ENCODE data around the gene TLX2.

TLX2 gene

DNA sequence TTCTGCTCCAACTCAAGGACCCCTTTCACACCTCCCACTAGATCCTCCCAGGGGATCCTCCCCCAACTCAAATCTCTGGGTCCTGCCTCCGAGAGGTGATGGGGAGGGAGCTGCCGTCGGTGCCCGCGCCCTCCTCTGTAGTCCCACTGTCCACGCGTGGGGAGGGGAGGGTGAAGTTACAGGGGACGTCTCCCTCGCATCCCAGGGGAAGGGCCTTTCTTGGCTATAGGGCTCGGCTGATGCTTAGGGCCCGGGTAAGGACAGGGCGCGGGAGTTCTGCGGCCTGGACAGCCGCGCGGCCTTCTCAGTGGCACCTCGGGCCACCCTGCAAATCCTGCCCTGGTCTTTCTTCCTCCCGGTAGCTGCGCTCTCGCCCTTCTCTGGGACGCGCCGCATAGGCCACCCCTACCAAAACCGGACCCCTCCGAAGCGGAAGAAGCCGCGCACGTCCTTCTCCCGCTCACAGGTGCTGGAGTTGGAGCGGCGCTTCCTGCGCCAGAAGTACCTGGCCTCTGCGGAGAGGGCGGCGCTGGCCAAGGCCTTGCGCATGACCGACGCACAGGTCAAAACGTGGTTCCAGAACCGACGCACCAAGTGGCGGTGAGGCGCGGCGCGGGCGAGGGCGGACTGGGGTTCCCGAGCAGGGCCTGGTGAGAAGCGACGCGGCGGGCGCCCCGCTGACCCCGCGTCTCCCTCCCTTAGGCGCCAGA is 1.2 kb downstream of the TLX2 start:
- Mint-ChIP-seq H3K36me3 (ENCODE audit: low read depth) (no peaks in the 10 kb centered on the region), H3K27ac (peak overlapping the region; percentile 14), H3K9me3 (no peaks in the 10 kb centered on the region), H3K4me1 (ENCODE audit: low read depth) (peaks cover 29% of the 10 kb centered on the region), H3K4me3 (peak overlapping the region; percentile 55), H3K27me3 (peaks cover 87% of the 10 kb centered on the region)
- DNase-seq: no peak

DNA sequence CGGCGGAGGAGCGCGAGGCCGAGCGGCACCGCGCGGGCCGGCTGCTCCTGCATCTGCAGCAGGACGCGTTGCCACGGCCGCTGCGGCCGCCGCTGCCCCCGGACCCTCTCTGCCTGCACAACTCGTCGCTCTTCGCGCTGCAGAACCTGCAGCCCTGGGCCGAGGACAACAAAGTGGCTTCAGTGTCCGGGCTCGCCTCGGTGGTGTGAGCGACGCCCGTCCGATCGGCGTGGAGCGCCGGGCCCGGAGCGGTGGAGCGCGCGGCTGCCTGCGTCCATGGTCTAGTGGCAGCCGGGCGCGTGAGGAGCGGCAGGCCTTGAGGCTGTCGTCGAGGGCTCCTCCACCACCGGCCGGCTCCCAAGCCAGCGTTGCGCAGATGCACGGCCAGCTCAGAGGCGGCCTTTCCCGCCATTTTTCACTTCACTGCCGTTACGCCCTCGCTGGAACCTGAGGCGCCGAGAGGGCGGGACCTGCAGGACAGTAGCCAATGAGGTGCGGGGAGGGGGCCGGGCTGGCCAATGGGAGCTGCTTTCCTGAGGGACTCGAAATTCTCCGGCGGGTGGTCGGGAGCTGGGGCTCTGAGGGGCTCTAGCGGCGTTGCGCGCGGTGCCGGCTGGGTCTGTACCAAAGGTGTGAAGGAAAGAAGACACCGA is 1.9 kb downstream of the TLX2 start:
- H3K9me3 Mint-ChIP-seq: no peaks in the 10 kb centered on the region
- H3K27me3 Mint-ChIP-seq: peaks cover 87% of the 10 kb centered on the region
- H3K4me1 Mint-ChIP-seq (ENCODE audit: low read depth): peaks cover 26% of the 10 kb centered on the region
- peak overlapping the region; percentile 48 for H3K4me3 Mint-ChIP-seq
- no peaks in the 10 kb centered on the region for H3K36me3 Mint-ChIP-seq (ENCODE audit: low read depth)
- DNase-seq: peak; percentile 87
- no peak overlapping the region for H3K27ac Mint-ChIP-seq

DNA sequence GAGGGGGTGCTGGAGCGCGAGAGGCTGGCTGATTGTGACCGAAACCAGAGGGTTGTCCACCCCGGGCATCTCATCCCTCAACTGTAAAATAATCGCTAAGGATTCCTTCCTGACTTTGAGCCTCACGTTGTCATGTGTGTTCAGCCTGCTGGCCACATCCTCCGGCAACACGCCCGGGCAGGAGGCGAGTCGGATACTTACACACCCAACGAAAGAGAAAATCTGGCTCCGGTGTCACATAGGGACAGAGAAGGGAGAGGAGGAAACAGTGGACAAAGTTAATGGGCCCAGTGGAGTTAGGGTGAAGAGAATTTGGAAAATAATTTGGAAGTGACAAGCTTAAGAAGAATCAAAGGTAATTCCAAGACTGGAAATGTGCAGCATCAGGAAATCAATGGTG is 2.4 kb downstream of the TLX2 start:
- Mint-ChIP-seq H3K4me3 (peak overlapping the region; percentile 48), H3K27ac (no peak overlapping the region), H3K9me3 (no peaks in the 10 kb centered on the region), H3K4me1 (ENCODE audit: low read depth) (peaks cover 25% of the 10 kb centered on the region), H3K36me3 (ENCODE audit: low read depth) (no peaks in the 10 kb centered on the region), H3K27me3 (peaks cover 81% of the 10 kb centered on the region)
- no peak for DNase-seq

DNA sequence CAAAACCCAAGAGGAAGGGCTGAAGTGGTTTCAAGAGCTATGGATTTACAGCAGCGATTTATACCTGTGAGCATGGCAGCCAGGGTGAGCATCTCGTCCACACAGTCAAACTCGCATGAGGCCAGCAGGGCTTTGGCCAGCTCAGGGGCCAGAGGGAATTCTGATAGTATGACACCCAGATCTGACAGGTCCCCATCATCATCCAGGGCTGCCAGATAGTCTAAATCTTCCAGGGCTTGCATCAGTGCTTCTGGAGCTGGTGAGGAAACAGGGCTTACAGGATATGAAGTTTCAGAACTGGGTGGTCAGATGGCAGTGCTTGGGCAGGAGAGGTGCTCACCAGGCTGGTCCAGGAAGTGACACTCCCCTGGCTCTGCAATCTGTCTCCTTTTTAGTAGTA is 8.3 kb downstream of the TLX2 start:
- Mint-ChIP-seq H3K36me3 (ENCODE audit: low read depth) (peaks cover 26% of the 10 kb centered on the region), H3K27me3 (peaks cover 33% of the 10 kb centered on the region), H3K4me3 (no peak overlapping the region), H3K9me3 (no peaks in the 10 kb centered on the region), H3K27ac (no peak overlapping the region), H3K4me1 (ENCODE audit: low read depth) (peaks cover 14% of the 10 kb centered on the region)
- DNase-seq: no peak

DNA sequence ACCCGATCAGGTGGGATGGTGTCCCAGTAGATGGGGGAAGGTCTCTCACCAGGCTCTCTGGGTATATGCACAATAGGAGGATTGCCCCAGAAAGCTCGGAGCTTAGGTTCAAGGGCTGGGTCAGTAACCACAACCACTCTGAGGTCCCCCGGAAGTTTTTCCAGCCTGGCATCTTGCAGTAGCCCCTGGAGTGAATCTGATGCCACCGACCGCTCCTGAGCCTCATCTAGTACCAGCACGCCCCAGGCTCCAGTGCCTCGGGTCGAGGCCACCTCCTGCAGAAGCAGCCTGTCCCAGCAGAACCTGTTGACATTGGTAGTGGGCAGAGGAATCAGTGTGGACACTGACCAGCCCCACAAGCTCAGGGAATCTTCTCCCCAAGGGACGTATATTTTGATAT is 9.8 kb downstream of the TLX2 start:
- Mint-ChIP-seq H3K4me3 (no peak overlapping the region), H3K27ac (no peak overlapping the region), H3K27me3 (peaks cover 18% of the 10 kb centered on the region), H3K9me3 (no peaks in the 10 kb centered on the region), H3K4me1 (ENCODE audit: low read depth) (peaks cover 23% of the 10 kb centered on the region), H3K36me3 (ENCODE audit: low read depth) (peaks cover 41% of the 10 kb centered on the region)
- no peak for DNase-seq

DNA sequence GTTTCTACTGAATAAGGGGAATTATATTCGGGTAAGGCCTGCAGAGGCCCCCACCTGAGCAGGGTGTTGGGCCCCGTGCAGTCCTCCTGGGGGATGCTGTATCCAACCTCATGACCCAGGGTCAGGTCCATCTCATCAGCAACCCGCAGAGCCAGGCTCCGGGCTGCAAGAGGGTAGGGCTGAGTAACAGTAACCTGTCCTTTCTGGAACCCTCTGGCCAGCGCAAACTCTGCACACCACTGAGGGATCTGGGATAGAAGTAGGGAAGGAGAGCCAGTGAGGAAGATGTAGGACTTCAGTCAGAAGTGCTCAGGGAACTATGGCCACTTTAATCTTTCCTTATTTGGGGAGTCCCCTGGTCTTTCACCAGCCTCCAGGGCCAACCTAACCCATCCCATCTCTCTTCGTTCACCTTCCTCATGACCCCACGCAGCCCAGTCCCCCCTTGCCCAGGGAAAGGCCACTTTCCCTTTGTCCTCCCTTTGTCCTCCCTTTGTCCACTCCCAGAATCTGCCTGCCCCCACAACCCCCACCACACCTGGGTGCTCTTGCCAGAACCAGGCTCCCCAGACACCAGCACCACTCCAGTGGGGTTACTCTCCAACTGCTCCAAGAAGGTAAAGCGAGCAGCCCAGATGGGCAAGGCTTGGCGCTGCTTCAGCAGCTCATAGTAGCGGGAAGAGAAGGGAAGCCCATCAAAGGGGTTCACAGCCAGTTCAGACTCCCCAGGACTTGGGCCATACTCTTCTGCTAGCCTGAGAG is 10.9 kb downstream of the TLX2 start:
- H3K4me1 Mint-ChIP-seq (ENCODE audit: low read depth): peaks cover 23% of the 10 kb centered on the region
- H3K27me3 Mint-ChIP-seq: peaks cover 7% of the 10 kb centered on the region
- no peaks in the 10 kb centered on the region for H3K9me3 Mint-ChIP-seq
- no peak overlapping the region for H3K4me3 Mint-ChIP-seq
- peak overlapping the region; percentile 38 for H3K27ac Mint-ChIP-seq
- peaks cover 46% of the 10 kb centered on the region for H3K36me3 Mint-ChIP-seq (ENCODE audit: low read depth)
- no peak for DNase-seq

DNA sequence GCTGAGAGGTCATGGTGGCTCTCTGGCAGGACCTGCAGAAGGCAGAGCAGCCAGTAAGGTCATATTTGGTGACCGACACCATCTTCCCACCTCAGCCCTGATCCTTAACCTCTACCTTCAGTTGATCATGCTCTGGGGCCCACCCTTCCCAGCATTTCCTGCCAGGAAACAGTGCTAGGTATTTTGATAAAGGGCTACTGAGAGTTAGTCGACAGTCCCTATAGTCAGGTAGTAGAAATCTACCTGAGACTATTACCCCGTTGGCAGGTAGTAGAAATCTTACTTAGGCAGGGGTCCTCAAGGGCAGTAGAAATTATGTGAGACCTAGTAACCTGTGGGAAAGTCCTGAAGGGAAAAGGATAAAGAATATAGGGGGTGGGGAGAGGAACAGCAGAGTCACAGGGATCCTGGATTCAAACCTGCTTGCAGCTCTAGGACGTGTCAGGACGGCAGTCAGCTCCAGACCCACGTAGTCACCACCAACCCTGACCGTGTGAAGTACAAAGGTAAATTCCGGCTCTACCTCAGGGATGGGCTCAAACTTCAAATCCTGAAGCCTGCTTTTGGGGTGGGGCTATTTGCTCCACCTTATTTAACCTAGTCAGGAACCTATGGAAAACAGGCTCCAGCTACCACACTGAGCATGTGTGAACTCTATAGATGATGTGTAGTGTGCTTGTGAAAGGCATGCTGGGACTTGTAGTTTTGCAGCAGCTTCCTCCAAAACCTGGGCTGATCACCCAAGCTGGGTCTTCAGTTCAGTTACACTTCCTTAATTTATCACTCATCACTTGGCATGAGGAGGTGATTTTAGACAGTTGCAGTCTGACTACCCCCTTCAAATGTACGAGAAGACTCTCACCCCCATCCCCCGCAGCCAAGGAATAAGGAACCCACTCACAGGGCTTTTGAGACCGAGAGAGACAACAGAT is 11.7 kb downstream of the TLX2 start, which contains the start of gene DQX1:
TSS of gene DQX1 (minus strand) at position 515 of the 932 bp plus-strand sequence. CDS start at position 13, 502 bp downstream.
- peak within 1 kb of the TSS; percentile 47 for H3K4me3 Mint-ChIP-seq
- H3K27ac Mint-ChIP-seq: peak within 1 kb of the TSS; percentile 38
- DNase-seq: no peak
- peaks cover 27% of the 10 kb centered on the region for H3K4me1 Mint-ChIP-seq (ENCODE audit: low read depth)
- H3K36me3 Mint-ChIP-seq (ENCODE audit: low read depth): peaks cover 53% of the 10 kb centered on the region
- H3K9me3 Mint-ChIP-seq: no peaks in the 10 kb centered on the region
- no peaks in the 10 kb centered on the region for H3K27me3 Mint-ChIP-seq

DNA sequence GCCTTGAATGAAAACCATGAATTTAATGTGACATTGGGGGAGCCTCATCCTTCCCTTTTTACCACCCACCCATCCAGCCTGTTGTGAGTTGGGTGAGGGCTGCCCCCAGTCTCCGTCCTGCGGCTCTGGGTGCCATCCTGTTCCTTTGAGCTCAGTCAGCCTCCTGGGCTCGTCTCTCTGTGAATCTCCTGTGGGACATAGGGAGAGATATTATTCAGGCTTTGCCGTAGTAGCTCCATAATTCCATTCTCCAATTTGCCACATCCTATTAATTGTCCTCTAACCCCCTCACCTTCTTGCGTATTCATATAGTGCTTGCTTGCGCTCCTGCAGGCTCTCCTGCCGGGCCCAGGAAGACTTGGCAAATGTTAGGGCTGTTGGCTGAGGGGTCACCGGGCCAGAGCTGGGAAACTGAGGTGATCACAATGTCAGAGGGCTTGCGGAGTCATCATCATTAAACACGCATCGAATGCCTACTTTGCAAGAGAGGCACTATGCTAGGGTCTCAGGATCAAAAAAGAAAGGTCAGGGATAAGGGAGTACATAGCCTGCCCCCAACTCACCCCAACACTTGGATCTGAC is 12.5 kb downstream of the TLX2 start:
- peaks cover 60% of the 10 kb centered on the region for H3K36me3 Mint-ChIP-seq (ENCODE audit: low read depth)

DNA sequence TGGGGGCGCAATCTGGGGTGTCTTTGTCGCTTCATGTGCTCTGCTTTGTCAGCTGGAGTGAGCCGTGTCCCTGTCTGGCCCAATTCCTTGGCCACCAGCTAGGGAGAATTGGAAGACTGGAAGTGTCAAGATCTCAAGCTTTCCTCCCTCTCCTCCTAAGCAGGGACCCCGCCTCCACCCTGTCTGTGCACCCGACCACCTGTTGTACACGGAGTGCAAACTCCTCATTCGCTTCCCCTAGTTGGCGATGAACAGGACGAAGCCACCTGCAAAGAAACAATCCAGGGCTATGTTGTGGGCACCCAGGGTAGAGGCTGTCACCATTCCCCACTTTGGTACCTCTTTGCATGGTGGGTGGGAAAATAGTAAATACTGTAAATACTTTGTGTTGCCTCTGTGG is 13.5 kb downstream of the TLX2 start:
- Mint-ChIP-seq H3K27me3 (no peaks in the 10 kb centered on the region), H3K4me3 (peak overlapping the region; percentile 100), H3K36me3 (ENCODE audit: low read depth) (peaks cover 70% of the 10 kb centered on the region), H3K27ac (peak overlapping the region; percentile 99), H3K4me1 (ENCODE audit: low read depth) (peaks cover 40% of the 10 kb centered on the region), H3K9me3 (no peaks in the 10 kb centered on the region)
- no peak for DNase-seq

More for the DNA sequence above, 12.5 kb downstream of the TLX2 start:
- DNase-seq: no peak
- Mint-ChIP-seq H3K27ac (peak overlapping the region; percentile 33), H3K9me3 (no peaks in the 10 kb centered on the region), H3K4me1 (ENCODE audit: low read depth) (peaks cover 34% of the 10 kb centered on the region), H3K27me3 (no peaks in the 10 kb centered on the region), H3K4me3 (peak overlapping the region; percentile 10)

DNA sequence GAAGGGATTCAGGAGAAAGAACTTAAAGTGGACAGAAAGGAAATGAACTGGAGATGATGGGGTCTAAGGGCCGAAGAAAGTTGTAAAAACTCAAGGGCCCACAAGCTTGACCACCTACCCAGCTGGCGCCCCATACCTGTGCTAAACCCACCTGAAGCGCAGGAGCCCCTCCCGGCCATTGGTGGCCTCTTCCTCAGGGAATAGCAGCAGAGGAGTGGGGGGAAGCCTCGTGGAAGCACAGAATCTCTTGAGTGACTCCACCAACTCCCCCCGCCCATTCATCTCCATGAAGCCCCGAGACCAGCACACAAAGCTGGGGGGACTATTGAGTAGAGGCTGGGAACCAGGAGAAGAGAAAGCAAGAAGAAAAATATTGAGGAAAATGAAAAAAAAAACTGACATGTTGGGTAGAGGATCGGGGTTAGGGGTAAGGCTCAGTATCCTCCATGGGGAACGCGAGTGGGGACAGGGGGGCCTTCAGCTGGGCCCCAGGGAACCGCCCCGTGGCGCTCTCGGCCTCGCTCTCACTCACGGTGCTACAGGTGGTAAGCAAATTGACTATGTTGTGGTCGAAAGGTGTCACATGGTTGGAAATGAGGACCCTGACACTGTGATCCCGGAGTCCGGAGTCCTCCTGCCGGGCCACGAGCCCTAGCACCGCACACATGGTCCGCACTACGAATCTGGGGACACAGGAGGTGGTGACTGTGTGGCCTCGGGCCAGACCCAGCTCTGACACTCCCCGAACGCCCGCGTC is 14.5 kb downstream of the TLX2 start:
- peaks cover 79% of the 10 kb centered on the region for H3K36me3 Mint-ChIP-seq (ENCODE audit: low read depth)
- H3K4me1 Mint-ChIP-seq (ENCODE audit: low read depth): peaks cover 40% of the 10 kb centered on the region
- peak overlapping the region; percentile 100 for H3K4me3 Mint-ChIP-seq
- peak overlapping the region; percentile 99 for H3K27ac Mint-ChIP-seq
- H3K27me3 Mint-ChIP-seq: no peaks in the 10 kb centered on the region
- no peaks in the 10 kb centered on the region for H3K9me3 Mint-ChIP-seq
- DNase-seq: no peak

DNA sequence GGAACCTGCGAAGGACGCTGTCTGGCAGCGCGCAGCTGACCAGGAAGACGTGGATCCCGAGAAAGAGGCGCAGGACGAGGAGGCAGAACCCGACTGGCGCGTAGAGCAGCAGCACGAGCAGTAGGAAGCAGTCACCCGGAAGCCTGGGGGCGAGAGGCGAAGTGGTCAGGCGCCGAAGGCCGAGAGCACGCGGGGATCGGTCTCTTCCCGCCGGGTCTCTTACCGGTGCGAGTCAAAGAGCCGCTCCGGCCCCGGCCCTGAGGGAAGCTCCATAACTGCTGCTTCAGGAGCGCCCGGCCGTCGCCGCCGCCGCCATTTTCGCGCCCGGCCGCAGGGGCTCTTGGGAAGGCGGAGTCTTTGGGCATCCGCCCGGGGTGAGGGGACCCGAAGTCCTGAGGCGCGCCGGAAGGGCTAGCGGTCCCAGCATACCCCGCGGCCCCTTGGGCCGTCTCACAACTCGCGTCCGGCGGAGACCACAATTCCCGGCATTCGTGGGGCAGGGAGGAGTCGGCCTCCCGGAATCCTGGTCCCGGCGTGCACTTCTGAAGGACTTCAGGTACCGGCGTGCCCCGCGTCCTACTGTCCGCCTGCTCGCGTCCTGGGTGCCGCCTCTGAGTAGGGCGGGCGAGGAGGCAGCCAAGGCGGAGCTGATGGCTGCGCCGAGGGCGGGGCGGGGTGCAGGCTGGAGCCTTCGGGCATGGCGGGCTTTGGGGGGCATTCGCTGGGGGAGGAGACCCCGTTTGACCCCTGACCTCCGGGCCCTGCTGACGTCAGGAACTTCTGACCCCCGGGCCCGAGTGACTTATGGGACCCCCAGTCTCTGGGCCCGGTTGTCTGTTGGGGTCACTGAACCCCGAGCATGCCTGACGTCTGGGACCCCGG is 15.3 kb downstream of the TLX2 start, which contains the start of the genes AUP1 and HTRA2:
TSS of gene AUP1 (minus strand) at position 350 of the 882 bp plus-strand sequence. CDS start at position 273, 77 bp downstream.
TSS of gene HTRA2 (plus strand) at position 577 of the 882 bp plus-strand sequence. CDS start at position 651, 74 bp downstream.
- peak within 1 kb of the TSS; percentile 99 for H3K27ac Mint-ChIP-seq

More for the DNA sequence above, 15.3 kb downstream of the TLX2 start, which contains the start of the genes AUP1 and HTRA2:
- H3K4me3 Mint-ChIP-seq: peak within 1 kb of the TSS; percentile 100
- peaks cover 40% of the 10 kb centered on the region for H3K4me1 Mint-ChIP-seq (ENCODE audit: low read depth)
- H3K9me3 Mint-ChIP-seq: no peaks in the 10 kb centered on the region
- H3K27me3 Mint-ChIP-seq: no peaks in the 10 kb centered on the region
- H3K36me3 Mint-ChIP-seq (ENCODE audit: low read depth): peaks cover 82% of the 10 kb centered on the region
- DNase-seq: peak; percentile 94
